HEK293T (cell line): ENCODE results near the gene CTNNA2.

Source experiments
- CTBP1 ChIP-seq: fragments of 450-650 bp; IDR thresholded peaks from 2 replicates; pipeline ENCODE4 v1.6.1; 2016; ENCODE audit warnings: borderline replicate concordance
- ELF4 ChIP-seq: fragments of 450-650 bp; IDR thresholded peaks from 2 replicates; pipeline ENCODE4 v1.6.1; 2017; ENCODE audit warnings: antibody characterized with exemption
- LEF1 ChIP-seq: fragments of 450-650 bp; IDR thresholded peaks from 2 replicates; pipeline ENCODE4 v1.6.1; 2017; ENCODE audit warnings: mild to moderate bottlenecking, borderline replicate concordance
- SUZ12 ChIP-seq: fragments of 450-650 bp; IDR thresholded peaks from 2 replicates; pipeline ENCODE4 v1.6.1; 2016; ENCODE audit warnings: mild to moderate bottlenecking
- TARDBP ChIP-seq: fragments of 450-650 bp; IDR thresholded peaks from 2 replicates; pipeline ENCODE4 v1.6.1; 2016

DNA sequence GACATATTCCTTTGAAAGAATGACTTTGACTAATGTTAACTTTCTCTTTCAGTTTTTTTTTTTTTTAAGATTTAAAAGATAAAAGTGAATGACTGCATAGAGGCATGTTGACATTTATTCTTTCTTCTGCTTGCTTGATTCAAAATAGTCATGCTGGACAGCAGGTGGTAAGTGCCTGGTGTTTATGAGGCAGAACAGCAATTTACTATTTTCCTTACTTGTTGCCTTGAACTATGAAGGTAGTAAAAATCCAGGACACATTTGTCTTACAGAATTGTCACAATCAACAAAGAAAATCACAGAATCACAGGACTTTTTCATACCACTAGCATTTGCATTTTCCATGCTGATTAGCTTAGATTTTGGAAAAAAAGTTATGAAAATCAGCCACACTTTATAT is 388.3 kb downstream of the CTNNA2 start:
- no peak; the same call in 1 of the 2 replicates for TF ChIP-seq CTBP1
- TF ChIP-seq ELF4 = no peak
- no peak for TF ChIP-seq SUZ12
- no peak for TF ChIP-seq TARDBP
- no peak for TF ChIP-seq LEF1
